HG03108 (cell line): Measurements from ENCODE around the gene PLXND1.
"Not testable (repeated sequence)": the region's sequence is repeated elsewhere in the genome, so short reads cannot be mapped to it uniquely, and the experiment has no call there.

Source experiments
- ATAC-seq: cut with Tn5 transposase; IDR thresholded peaks from one replicate; pipeline ENCODE4 v1.9.1; 2021; ENCODE audit warnings: moderate library complexity; ENCODE audit not compliant: unreplicated experiment

PLXND1 gene

DNA sequence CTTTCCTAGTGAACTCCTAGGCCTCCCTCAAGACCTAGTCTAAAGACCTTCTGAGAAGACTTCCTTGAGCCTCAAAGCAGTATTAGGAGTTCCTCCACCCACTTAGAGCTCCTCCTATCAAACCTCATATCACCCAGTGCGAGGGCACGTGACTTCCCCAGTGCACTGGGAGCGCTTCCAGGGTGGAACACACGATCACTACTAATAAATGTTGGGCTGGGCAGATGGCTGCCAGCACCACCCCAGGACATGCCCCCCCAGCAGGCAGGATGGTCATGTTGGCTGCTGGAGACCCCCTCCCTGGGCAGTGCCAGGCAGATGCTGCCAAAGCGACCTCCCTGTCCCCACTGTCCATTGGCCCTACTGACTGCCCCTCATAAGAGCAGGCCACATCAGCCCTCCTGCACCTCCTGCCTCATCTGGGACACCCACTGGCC lies 8.5 kb upstream of the PLXND1 start:
- ATAC-seq: no peak

GRCh38 chr3:129614435-129614834 lies 8.0 kb upstream of the PLXND1 start:
- ATAC-seq: no peak

GRCh38 chr3:129613367-129613740 lies 6.9 kb upstream of the PLXND1 start:
- ATAC-seq: no peak

GRCh38 chr3:129612534-129613366 lies 6.3 kb upstream of the PLXND1 start:
- no peak for ATAC-seq

DNA sequence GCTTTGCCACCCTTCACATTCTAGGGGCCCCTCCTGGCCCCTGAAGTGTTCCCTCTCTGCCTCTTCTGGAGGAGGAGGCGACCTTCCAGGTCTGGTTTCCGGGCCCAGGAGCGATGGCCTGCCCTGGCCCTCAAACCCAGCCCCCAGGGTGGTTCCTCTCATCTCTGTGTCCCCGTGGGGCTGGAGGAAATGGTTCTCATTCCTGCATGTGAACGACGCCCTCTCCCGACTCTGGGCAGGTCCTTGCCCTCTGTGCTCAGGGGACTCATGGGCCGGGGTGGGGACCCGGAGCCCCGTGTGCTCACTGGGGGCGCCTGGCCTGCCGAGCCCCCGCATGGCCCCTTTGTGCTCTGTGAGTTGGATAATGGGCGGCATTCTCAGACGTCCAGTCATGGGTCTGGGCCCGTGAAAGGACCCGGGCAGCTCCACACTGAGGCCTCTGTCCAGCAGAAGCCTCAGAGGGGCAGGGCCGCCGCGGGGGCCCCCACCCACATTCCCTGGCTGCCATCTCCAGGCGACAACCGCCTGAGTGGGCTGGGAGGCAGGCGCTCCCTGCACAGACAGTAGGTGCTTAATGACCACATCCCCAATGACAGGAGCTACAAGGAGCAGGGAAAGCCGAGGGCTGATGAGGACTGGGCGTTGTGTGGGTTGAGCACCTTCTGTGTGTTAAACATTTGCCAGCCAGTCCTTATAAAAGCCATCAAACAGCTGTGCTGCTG lies 5.5 kb upstream of the PLXND1 start:
- no peak for ATAC-seq

DNA sequence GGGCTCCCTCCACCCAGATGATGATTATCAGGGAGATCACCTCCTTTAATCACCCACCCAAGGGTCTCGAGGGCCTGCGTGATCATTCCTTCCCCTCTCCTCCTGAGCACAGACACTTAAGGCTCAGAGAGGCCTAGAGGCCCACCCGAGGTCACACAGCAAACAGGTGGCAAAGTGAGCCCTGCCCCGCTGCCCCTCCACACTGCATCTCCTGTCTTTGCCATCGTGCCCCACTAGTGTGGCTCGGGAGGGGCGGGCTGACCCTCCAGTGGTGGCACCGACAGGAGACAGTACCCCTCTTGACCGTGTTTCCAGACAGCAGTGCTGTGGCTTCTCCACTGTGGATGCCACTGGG lies 4.9 kb upstream of the PLXND1 start:
- ATAC-seq: no peak

- not testable (repeated sequence) for ATAC-seq
Measured at GRCh38 chr3:129610794-129611445, 4.4 kb upstream of the PLXND1 start.

DNA sequence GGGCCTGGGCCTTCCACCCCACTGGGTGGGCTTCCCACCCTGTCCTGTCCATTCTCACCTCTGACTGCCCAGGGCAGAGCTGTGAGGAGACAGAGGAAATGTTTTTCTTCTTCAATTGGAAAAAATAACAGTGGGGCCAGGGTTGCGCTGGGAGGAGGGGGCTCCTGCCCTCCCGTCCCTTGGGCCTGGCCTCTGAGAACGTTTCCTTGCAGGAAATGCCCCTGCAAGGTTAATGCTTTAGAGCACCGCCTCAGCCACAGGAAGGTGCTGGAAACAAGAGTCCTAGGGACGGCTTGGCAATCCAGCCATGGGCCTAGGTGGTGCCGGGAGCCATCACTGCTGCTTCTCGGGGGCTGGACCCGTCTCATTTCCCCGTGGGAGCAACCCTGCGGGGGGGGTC lies 3.8 kb upstream of the PLXND1 start:
- ATAC-seq: no peak

- no peak for ATAC-seq
Measured at GRCh38 chr3:129609591-129610182, 3.2 kb upstream of the PLXND1 start.

DNA sequence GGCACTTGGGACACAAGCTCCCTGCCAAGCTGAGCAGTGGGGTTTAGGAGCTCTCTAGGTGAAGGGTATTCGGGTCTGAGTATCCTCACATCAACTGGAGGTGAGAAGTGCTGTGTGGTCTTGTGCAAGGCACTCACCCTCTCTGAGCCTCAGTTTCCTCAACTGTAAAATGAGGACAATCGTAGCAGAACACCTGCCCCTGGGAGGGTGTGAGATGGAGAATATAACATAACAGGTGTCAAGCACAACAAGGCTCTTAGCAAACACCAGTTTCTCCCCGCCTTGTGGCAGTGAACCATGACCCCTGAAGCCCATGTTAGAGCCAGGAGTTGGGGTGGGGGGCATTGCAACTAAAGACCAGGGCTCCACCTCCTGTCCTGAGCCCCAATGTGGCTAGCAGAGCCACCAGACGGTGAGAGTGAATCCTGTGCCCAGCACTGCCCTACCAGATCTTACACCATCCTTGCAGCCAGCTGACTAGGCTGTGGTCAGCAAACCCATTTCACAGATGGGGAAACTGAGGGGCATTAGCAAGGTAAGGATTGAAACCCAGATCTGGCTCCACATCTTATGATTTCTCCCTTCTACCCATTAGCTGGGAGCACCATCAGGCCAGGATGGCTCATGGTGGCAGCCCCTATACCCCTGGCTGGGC lies 2.6 kb upstream of the PLXND1 start:
- no peak for ATAC-seq

DNA sequence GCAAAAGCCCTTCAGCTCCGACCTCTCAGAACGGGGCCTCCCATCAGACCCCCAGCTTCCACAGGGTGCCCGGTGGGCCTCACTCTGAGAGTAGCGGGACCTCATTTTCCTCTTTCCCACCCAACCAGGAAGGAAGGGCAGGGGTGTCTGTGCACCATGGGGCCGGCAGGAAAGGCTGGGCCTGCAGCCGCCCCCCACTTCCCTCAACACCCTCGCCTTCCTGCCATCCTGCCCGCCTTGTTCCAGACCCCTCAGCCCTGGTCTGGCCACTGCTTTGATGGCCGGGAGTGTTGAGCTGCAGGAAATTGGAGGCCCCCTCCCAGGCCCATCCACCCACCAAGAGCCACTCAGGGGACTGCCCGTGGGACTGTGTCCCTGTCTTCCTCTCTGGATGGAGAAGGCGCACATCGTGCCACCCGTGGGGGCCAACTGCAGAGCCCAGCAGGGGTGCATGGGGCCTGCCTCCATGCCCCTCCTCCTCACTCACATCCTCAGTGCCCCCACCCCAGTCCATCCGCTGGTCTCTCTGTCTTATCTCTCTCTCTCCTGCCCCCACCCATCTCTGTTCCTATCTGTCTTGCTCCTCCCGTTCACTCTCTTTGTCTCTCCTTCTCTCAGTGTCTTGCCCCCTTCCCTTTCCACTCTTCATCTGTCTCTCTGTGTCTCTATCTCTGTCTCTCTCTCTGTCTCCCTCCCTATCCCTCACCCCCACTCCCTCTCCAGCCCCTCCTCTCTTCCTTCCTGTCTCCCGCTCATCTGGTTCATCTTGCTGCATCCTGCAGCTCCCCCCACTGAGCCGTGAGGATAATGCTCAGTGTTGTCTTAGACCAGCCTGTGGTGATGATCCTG lies 1.8 kb upstream of the PLXND1 start:
- no peak for ATAC-seq

DNA sequence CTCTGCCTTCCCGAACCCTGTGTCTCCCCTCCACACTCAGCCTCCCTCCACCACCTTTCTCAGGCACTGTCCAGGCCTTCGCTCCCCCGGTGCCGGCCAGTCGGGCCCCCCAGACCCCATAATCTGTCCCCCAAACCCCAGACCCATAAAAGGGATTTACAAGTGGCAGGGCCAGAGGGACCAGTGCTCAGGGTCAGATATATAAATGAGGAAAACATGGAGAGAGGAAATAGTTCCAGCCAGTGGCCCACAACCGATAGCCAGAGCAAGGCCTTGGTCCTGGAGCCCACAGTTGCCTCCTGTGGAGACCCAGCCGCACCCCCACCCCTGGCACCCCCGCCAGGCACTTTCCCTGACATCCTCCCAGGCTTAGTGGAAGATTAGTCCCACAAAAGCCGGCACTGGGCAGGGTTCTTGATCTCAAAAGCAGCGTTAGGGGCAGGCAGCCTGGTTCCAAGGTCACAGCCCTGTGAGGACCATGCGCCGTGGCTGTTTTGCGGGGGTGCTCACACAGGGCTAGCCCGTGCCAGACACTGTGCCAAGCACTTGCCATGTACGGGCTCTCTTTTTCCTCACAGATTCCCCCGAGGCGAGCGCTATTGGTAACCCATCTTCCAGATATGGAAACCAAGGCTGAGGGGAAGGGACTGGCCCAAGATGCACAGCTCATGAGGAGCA lies 1.1 kb upstream of the PLXND1 start:
- no peak for ATAC-seq

DNA sequence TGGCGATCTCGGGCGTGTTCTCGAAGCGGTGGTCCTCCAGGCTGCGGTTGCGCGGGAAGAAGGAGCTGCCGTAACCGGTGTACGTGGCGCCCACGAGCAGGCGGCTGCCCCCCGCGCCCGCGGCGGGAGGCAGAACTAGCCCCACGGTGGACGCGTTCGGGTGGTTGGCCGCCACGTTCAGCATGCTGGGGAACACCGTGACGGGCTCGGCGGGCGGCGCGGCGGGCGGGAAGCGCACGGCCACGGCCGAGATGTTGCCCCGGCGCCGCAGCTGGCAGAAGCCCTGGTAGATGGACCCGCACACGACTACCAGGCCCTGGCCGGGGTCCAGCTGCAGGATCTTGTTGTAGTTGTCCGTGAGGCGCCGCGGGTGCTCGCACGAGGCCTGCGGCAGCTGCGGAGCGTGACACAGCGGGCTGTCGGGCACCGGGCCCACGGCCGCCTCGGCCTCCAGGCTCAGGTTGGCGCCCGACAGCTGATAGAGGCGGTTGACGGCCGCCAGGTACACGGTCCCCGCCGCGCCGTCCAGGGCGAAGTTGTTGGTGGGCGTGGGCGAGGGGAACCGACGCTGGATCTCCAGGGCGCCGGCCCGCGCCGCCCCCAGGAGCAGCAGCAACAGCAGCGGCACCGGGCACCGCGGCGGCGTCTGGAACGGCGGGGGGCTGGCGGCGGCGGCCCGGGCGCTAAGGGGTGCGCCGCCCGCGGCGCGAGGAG lies 397 bp downstream of the PLXND1 start:
- no peak for ATAC-seq

DNA sequence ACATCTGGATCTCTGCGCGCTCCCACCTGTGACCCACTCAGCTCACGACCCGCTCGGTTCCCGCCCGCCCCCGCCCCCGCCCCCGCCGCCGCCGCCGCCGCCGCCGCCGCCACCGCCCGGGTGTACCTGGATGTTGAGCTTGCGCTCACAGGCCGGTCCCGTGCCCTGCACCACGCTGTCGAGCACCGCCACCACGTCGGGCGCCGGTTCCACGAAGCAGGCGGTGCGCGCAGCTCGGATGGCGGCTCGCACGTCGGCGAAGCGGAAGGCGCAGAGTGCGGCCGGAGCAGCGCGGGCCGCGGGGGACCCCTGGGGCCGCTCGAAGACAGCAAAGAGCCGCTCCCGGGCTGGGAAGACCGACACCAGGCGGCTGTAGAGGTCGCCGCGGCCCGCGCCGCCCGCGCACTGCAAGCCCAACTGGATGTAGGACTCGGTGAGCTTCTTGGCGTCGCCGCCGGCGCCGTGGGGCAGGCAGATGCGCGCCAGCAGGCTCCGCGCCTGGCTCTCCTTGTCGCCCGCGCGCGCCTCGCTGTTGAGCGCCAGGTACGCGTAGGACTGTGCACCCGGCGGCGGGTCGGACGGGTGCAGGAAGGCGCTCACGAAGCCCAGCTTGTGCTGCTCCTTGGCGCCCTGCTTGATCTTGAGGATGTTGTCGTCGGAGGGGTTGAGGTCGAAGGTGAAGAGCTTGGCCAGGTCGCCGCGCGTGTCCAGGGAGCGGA lies 1.1 kb downstream of the PLXND1 start:
- ATAC-seq: no peak

- no peak for ATAC-seq
Measured at GRCh38 chr3:129604767-129605166, 1.7 kb downstream of the PLXND1 start.

GRCh38 chr3:129603991-129604749 lies 2.3 kb downstream of the PLXND1 start:
- ATAC-seq: no peak

DNA sequence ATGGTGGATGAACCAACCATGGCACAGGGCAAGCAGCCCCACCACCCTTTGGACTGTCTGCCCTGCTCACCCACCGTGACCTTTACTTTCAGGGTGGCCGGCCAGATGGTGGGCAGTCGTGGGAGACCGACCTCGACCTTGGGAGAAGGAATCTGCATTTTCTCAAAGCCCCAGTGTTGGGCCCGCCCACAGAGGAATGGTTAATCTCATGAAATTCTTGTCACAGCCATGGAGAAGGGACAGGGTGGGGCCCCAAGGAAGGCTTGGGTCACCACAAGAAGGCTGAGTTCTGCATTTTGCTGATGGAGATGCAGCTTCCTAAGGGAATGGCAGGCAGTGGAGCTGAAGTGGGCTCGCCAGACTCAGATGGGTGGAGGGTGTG lies 2.9 kb downstream of the PLXND1 start:
- ATAC-seq: no peak
